Measurements from ENCODE around the gene PPP1R14D. TPM values are rescaled to one million over a fixed set of nuclear protein-coding genes. Genes with fewer than 3 reads are reported as not detected.

The PPP1R14D gene
- total RNA-seq, 2 experiments from 2014 or later: not detected

GRCh38 chr15:40843885-40844695 lies 15.6 kb upstream of the PPP1R14D start, which contains the start of gene SPINT1:
Gene SPINT1, plus strand, starts transcription at chr15:40844048. Its CDS starts 507 bp downstream, at chr15:40844555.
- Histone ChIP-seq H3K9me3 (ENCODE audit: low read length) (no peaks in the 10 kb centered on the region), H3K4me2 (ENCODE audit: low read length) (peak within 1 kb of the TSS; percentile 67), H3K27ac (ENCODE audit: low read depth, low read length, poor library complexity, severe bottlenecking) (no peak within 1 kb of the TSS), H3K36me3 (ENCODE audit: insufficient read depth, low read length) (no peaks in the 10 kb centered on the region), H3K79me2 (ENCODE audit: insufficient read depth, low read depth, low read length) (no peaks in the 10 kb centered on the region), H3K4me1 (ENCODE audit: insufficient read depth, low read length, poor library complexity, severe bottlenecking) (peaks cover 25% of the 10 kb centered on the region), H4K20me1 (ENCODE audit: insufficient read depth, low read length) (no peaks in the 10 kb centered on the region), H3K9me2 (ENCODE audit: insufficient read depth, low read length) (no peaks in the 10 kb centered on the region), H2AFZ (ENCODE audit: low read length) (peak within 1 kb of the TSS; percentile 22; the same call in 1 of the 2 replicates), H3K4me3 (ENCODE audit: low read depth, low read length, poor library complexity, severe bottlenecking) (peak within 1 kb of the TSS; percentile 27)
- POLR2A ChIA-PET: interaction anchor here (0.6 kb wide), 2 partner anchors 28 to 102 kb away, joined by 5 to 6 read pairs; no protein-coding TSS in a partner anchor
- BruUV-seq (replicated peaks): no TSS peak
- CTCF ChIA-PET (ENCODE audit: unreplicated experiment): interaction anchor here (1.3 kb wide), 1 partner anchor 14 kb away, joined by 3 read pairs; no protein-coding TSS in a partner anchor
- no peak for DNase-seq (ENCODE audit: low spot score)
- intact Hi-C loops (cut with micrococcal nuclease; ENCODE audit: unreplicated experiment): no loop called here
- TF ChIP-seq EZH2phosphoT487 (IDR thresholded peaks at IDR 0.05; ENCODE audit: borderline replicate concordance, low read depth, low read length): no peak
- TF ChIP-seq CTCF (conservative IDR thresholded peaks at IDR 0.05; ENCODE audit: low read length): no peak

GRCh38 chr15:40843261-40843884 lies 14.9 kb upstream of the PPP1R14D start:
- H3K4me3 ChIP-seq (ENCODE audit: low read depth, low read length, poor library complexity, severe bottlenecking): peak overlapping the region; percentile 27
- H4K20me1 ChIP-seq (ENCODE audit: insufficient read depth, low read length): no peaks in the 10 kb centered on the region
- POLR2A ChIA-PET: interaction anchor here (0.6 kb wide), 1 partner anchor 103 kb away, joined by 6 read pairs; no protein-coding TSS in a partner anchor
- BruUV-seq (replicated peaks): no TSS peak
- no peaks in the 10 kb centered on the region for H3K9me2 ChIP-seq (ENCODE audit: insufficient read depth, low read length)
- H3K9me3 ChIP-seq (ENCODE audit: low read length): no peaks in the 10 kb centered on the region
- H2AFZ ChIP-seq (ENCODE audit: low read length): no peak overlapping the region; the same call in 1 of the 2 replicates
- intact Hi-C loops (cut with micrococcal nuclease; ENCODE audit: unreplicated experiment): no loop called here
- peaks cover 25% of the 10 kb centered on the region for H3K4me1 ChIP-seq (ENCODE audit: insufficient read depth, low read length, poor library complexity, severe bottlenecking)
- CTCF ChIA-PET (ENCODE audit: unreplicated experiment): interaction anchor here (1.3 kb wide), 1 partner anchor 15 kb away, joined by 3 read pairs; no protein-coding TSS in a partner anchor
- peak overlapping the region; percentile 67 for H3K4me2 ChIP-seq (ENCODE audit: low read length)
- no peaks in the 10 kb centered on the region for H3K79me2 ChIP-seq (ENCODE audit: insufficient read depth, low read depth, low read length)
- DNase-seq (ENCODE audit: low spot score): no peak
- H3K27ac ChIP-seq (ENCODE audit: low read depth, low read length, poor library complexity, severe bottlenecking): no peak overlapping the region
- TF ChIP-seq EZH2phosphoT487 (IDR thresholded peaks at IDR 0.05; ENCODE audit: borderline replicate concordance, low read depth, low read length) (no peak), CTCF (conservative IDR thresholded peaks at IDR 0.05; ENCODE audit: low read length) (no peak)
- H3K36me3 ChIP-seq (ENCODE audit: insufficient read depth, low read length): no peaks in the 10 kb centered on the region

All from OCI-LY7 (cell line).